Right cardiac atrium (tissue), 5 donors: ENCODE measurements around the gene TEX10. TPM values are rescaled to one million over a fixed set of nuclear protein-coding genes. Genes with fewer than 3 reads are reported as not detected.

Experiments used
- ATAC-seq, 2 donors: fragments of 200-7000 bp; cut with Tn5 transposase; one replicate each; pipeline versions ENCODE4 v1.8.0 to v1.9.1; 2020; ENCODE audit warnings: moderate library complexity in 2 of 2, mild to moderate bottlenecking in 1 of 2
- DNase-seq, 3 donors: peaks; one replicate each; pipeline ENCODE4 v3.0.0-alpha.2; 2020
- H3K27ac ChIP-seq: one replicate; pipeline ENCODE4 v1.5.1; 2013; ENCODE audit warnings: mild to moderate bottlenecking, low read length, control low read depth, moderate library complexity
- H3K27me3 ChIP-seq: one replicate; pipeline ENCODE4 v1.6.1; 2013; ENCODE audit not compliant: control insufficient read depth, insufficient read depth
- H3K4me1 ChIP-seq: one replicate; pipeline ENCODE4 v1.6.1; 2013; ENCODE audit warnings: low read length; ENCODE audit not compliant: control insufficient read depth, insufficient read depth
- H3K4me3 ChIP-seq: one replicate; pipeline ENCODE4 v1.5.1; 2013; ENCODE audit warnings: low read length, control low read depth
- H3K9me3 ChIP-seq: one replicate; pipeline ENCODE4 v1.6.1; 2013; ENCODE audit warnings: low read length; ENCODE audit not compliant: control insufficient read depth
- WGBS: extraction: QIAGEN DNeasy Blood & Tissue Kit; methylation state at CpG from one replicate; pipeline ENCODE4 v1.1.7; 2013; 5-methylcytosine and 5-hydroxymethylcytosine counted together
- intact Hi-C, 4 donors: fragments of 100-400 bp; cut with DNase I; formaldehyde crosslinking; loops; one replicate each; pipeline versions ENCODE4 v1.11.0 to v1.14.0; 2022 to 2023
- polyA plus RNA-seq: library from polyadenylated mRNA; stranded (reverse); fragments of 200-250 nt; gene quantifications from one replicate; pipeline ENCODE4 v1.2.3, GENCODE V29; 2013
- total RNA-seq, 4 donors: library from RNA; stranded (reverse); fragmentation: NEBNext Ultra II Directional; extraction: Animal tissue kit (Norgen Biotek cat#: 25700); gene quantifications; one replicate each; pipeline ENCODE4 v1.2.1, GENCODE V29; 2021
- donor health status: healthy with polysubstance abuse.
- donor health status: DM: no; HTN: yes; CAD: no.
- donor health status: DM: no; HTN: no; CAD: no.
- donor health status: DM: no; HTN: yes; CAD: no; lungs with severe emphysema.
- donor health status: DM: yes; HTN: yes; CAD: no.

The TEX10 gene
- total and polyA plus RNA-seq, 5 donors = 4.4 to 10.4 (median 8.7) TPM

- no peaks in the 10 kb centered on the region for H3K4me1 ChIP-seq
- intact Hi-C loops = no loop called here
- ATAC-seq (no peak), DNase-seq (no peak)
- H3K4me3 ChIP-seq = no peak overlapping the region
- no peaks in the 10 kb centered on the region for H3K27me3 ChIP-seq
- WGBS = 83% methylated on average over 2 of the region's 2 CpGs
- no peak overlapping the region for H3K27ac ChIP-seq
- H3K9me3 ChIP-seq = no peaks in the 10 kb centered on the region
Measured at GRCh38 chr9:100307080-100307479, 45.7 kb downstream of the TEX10 start.

GRCh38 chr9:100306283-100306682, 46.5 kb downstream of the TEX10 start:
- DNase-seq (no peak), ATAC-seq (no peak)
- intact Hi-C loops = no loop called here
- no peak overlapping the region for H3K4me3 ChIP-seq
- no peaks in the 10 kb centered on the region for H3K9me3 ChIP-seq
- no peaks in the 10 kb centered on the region for H3K4me1 ChIP-seq
- H3K27ac ChIP-seq = no peak overlapping the region
- H3K27me3 ChIP-seq = no peaks in the 10 kb centered on the region
- WGBS = 91% methylated on average over 1 of the region's 1 CpG

- WGBS = 94% methylated on average over 3 of the region's 3 CpGs
- no peak overlapping the region for H3K4me3 ChIP-seq
- intact Hi-C loops = no loop called here
- no peaks in the 10 kb centered on the region for H3K9me3 ChIP-seq
- DNase-seq = no peak
- no peaks in the 10 kb centered on the region for H3K27me3 ChIP-seq
- no peak for ATAC-seq
- no peaks in the 10 kb centered on the region for H3K4me1 ChIP-seq
- H3K27ac ChIP-seq = no peak overlapping the region
Measured at GRCh38 chr9:100303747-100304146, 49.0 kb downstream of the TEX10 start.

- DNase-seq = no peak
- no peaks in the 10 kb centered on the region for H3K27me3 ChIP-seq
- no peak overlapping the region for H3K27ac ChIP-seq
- H3K9me3 ChIP-seq = no peaks in the 10 kb centered on the region
- ATAC-seq = no peak
- no peak overlapping the region for H3K4me3 ChIP-seq
- 76% methylated on average over 3 of the region's 3 CpGs for WGBS
- intact Hi-C loops = no loop called here
- no peaks in the 10 kb centered on the region for H3K4me1 ChIP-seq
Measured at GRCh38 chr9:100298378-100298777, 54.4 kb downstream of the TEX10 start.

- Histone ChIP-seq H3K27ac (no peak overlapping the region), H3K27me3 (no peaks in the 10 kb centered on the region), H3K9me3 (no peaks in the 10 kb centered on the region), H3K4me3 (no peak overlapping the region), H3K4me1 (no peaks in the 10 kb centered on the region)
- WGBS = 93% methylated on average over 4 of the region's 4 CpGs
- intact Hi-C loops = no loop called here
- DNase-seq (no peak), ATAC-seq (no peak)
Measured at GRCh38 chr9:100296407-100296806, 56.3 kb downstream of the TEX10 start.

- 97% methylated on average over 2 of the region's 2 CpGs for WGBS
Measured at GRCh38 chr9:100295240-100295639, 57.5 kb downstream of the TEX10 start.

GRCh38 chr9:100294806-100295205, 57.9 kb downstream of the TEX10 start:
- intact Hi-C loops = no loop called here

More at GRCh38 chr9:100295240-100295639, 57.5 kb downstream of the TEX10 start:
- no peak overlapping the region for H3K4me3 ChIP-seq
- DNase-seq (no peak), ATAC-seq (no peak)
- H3K9me3 ChIP-seq = no peaks in the 10 kb centered on the region
- H3K4me1 ChIP-seq = no peaks in the 10 kb centered on the region
- no peaks in the 10 kb centered on the region for H3K27me3 ChIP-seq
- H3K27ac ChIP-seq = no peak overlapping the region
- intact Hi-C loops = no loop called here

GRCh38 chr9:100294341-100294740, 58.4 kb downstream of the TEX10 start:
- H3K27me3 ChIP-seq = no peaks in the 10 kb centered on the region
- no peaks in the 10 kb centered on the region for H3K9me3 ChIP-seq
- ATAC-seq (peak in 1 of 2 donors; percentile 14), DNase-seq (no peak)
- no peak overlapping the region for H3K4me3 ChIP-seq
- intact Hi-C loops = no loop called here
- H3K27ac ChIP-seq = no peak overlapping the region
- H3K4me1 ChIP-seq = no peaks in the 10 kb centered on the region
- whole genome bisulfite sequencing = 74% methylated on average over 3 of the region's 3 CpGs

More at GRCh38 chr9:100294806-100295205, 57.9 kb downstream of the TEX10 start:
- Histone ChIP-seq H3K4me1 (no peaks in the 10 kb centered on the region), H3K9me3 (no peaks in the 10 kb centered on the region), H3K27ac (no peak overlapping the region), H3K27me3 (no peaks in the 10 kb centered on the region), H3K4me3 (no peak overlapping the region)
- 83% methylated on average over 6 of the region's 6 CpGs for WGBS
- no peak for DNase-seq
- no peak for ATAC-seq

GRCh38 chr9:100292414-100292813, 60.3 kb downstream of the TEX10 start:
- Histone ChIP-seq H3K4me3 (no peak overlapping the region), H3K9me3 (no peaks in the 10 kb centered on the region), H3K27me3 (no peaks in the 10 kb centered on the region), H3K27ac (no peak overlapping the region), H3K4me1 (no peaks in the 10 kb centered on the region)
- DNase-seq = no peak
- intact Hi-C loops = no loop called here
- WGBS = 96% methylated on average over 13 of the region's 13 CpGs
- no peak for ATAC-seq

- Histone ChIP-seq H3K9me3 (no peaks in the 10 kb centered on the region), H3K27me3 (no peaks in the 10 kb centered on the region), H3K4me3 (no peak overlapping the region), H3K4me1 (no peaks in the 10 kb centered on the region), H3K27ac (no peak overlapping the region)
- intact Hi-C loops = no loop called here
- WGBS = 98% methylated on average over 4 of the region's 4 CpGs
- ATAC-seq = no peak
- no peak for DNase-seq
Measured at GRCh38 chr9:100290714-100291113, 62.0 kb downstream of the TEX10 start.

GRCh38 chr9:100287186-100287585, 65.6 kb downstream of the TEX10 start:
- H3K4me3 ChIP-seq = no peak overlapping the region
- no peaks in the 10 kb centered on the region for H3K9me3 ChIP-seq
- H3K27ac ChIP-seq = no peak overlapping the region
- intact Hi-C loops = no loop called here
- 97% methylated on average over 5 of the region's 5 CpGs for WGBS
- ATAC-seq (no peak), DNase-seq (no peak)
- no peaks in the 10 kb centered on the region for H3K4me1 ChIP-seq
- no peaks in the 10 kb centered on the region for H3K27me3 ChIP-seq

- no peak for ATAC-seq
- 94% methylated on average over 6 of the region's 6 CpGs for WGBS
Measured at GRCh38 chr9:100286257-100286656, 66.5 kb downstream of the TEX10 start.

More at GRCh38 chr9:100286257-100286656, 66.5 kb downstream of the TEX10 start:
- intact Hi-C loops = no loop called here
- Histone ChIP-seq H3K9me3 (no peaks in the 10 kb centered on the region), H3K4me3 (no peak overlapping the region), H3K4me1 (no peaks in the 10 kb centered on the region), H3K27me3 (no peaks in the 10 kb centered on the region), H3K27ac (no peak overlapping the region)
- DNase-seq = no peak
